Upper lobe of right lung (tissue), 1 donor: ENCODE measurements around the gene SH3GL1. TPM values are rescaled to one million over a fixed set of nuclear protein-coding genes. Genes with fewer than 3 reads are reported as not detected.

ENCODE experiments used
- ATAC-seq: fragments of 200-7000 bp; cut with Tn5 transposase; one replicate; pipeline ENCODE4 v1.9.1; 2020; ENCODE audit warnings: mild to moderate bottlenecking, moderate library complexity
- DNase-seq: peaks from one replicate; pipeline ENCODE4 v3.0.0-alpha.2; 2020
- H3K27ac ChIP-seq: fragments of 200-600 bp; one replicate; pipeline ENCODE4 v1.8.0; 2022
- H3K27me3 ChIP-seq: fragments of 200-600 bp; one replicate; pipeline ENCODE4 v1.8.0; 2022; ENCODE audit warnings: mild to moderate bottlenecking
- H3K36me3 ChIP-seq: fragments of 200-600 bp; one replicate; pipeline ENCODE4 v1.8.0; 2022
- H3K4me1 ChIP-seq: fragments of 200-600 bp; one replicate; pipeline ENCODE4 v1.8.0; 2022
- H3K4me3 ChIP-seq: fragments of 200-600 bp; one replicate; pipeline ENCODE4 v1.8.0; 2022; ENCODE audit warnings: mild to moderate bottlenecking
- H3K9me3 ChIP-seq: fragments of 200-600 bp; one replicate; pipeline ENCODE4 v1.8.0; 2022
- intact Hi-C: fragments of 100-400 bp; cut with DNase I; formaldehyde crosslinking; loops from one replicate; pipeline ENCODE4 v1.11.0; 2022
- total RNA-seq: library from RNA; stranded (reverse); fragmentation: NEBNext Ultra II Directional; extraction: Animal tissue kit (Norgen Biotek cat#: 25700); gene quantifications from one replicate; pipeline ENCODE4 v1.2.1, GENCODE V29; 2021
- TF ChIP-seq, protein P1 (sequence below): fragments of 200-600 bp; IDR thresholded peaks from one replicate; pipeline ENCODE4 v1.8.0; 2022; ENCODE audit warnings: antibody characterized with exemption
- donor health status: DM: no; HTN: yes; CAD: no; lungs with severe emphysema.

SH3GL1 gene
- total RNA-seq, 1 donor from 2014 or later, result 47.6 TPM

- no peaks in the 10 kb centered on the region for H3K9me3 ChIP-seq
- intact Hi-C loops, result no loop called here
- TF ChIP-seq, protein P1, sequence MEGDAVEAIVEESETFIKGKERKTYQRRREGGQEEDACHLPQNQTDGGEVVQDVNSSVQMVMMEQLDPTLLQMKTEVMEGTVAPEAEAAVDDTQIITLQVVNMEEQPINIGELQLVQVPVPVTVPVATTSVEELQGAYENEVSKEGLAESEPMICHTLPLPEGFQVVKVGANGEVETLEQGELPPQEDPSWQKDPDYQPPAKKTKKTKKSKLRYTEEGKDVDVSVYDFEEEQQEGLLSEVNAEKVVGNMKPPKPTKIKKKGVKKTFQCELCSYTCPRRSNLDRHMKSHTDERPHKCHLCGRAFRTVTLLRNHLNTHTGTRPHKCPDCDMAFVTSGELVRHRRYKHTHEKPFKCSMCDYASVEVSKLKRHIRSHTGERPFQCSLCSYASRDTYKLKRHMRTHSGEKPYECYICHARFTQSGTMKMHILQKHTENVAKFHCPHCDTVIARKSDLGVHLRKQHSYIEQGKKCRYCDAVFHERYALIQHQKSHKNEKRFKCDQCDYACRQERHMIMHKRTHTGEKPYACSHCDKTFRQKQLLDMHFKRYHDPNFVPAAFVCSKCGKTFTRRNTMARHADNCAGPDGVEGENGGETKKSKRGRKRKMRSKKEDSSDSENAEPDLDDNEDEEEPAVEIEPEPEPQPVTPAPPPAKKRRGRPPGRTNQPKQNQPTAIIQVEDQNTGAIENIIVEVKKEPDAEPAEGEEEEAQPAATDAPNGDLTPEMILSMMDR, result no peak
- no peaks in the 10 kb centered on the region for H3K27me3 ChIP-seq
- ATAC-seq, result peak; percentile 47
- H3K4me1 ChIP-seq, result peaks cover 52% of the 10 kb centered on the region
- peaks cover 16% of the 10 kb centered on the region for H3K36me3 ChIP-seq
- no peak overlapping the region for H3K4me3 ChIP-seq
- H3K27ac ChIP-seq, result peak overlapping the region; percentile 80
- no peak for DNase-seq
Measured at GRCh38 chr19:4388337-4389063, 11.8 kb downstream of the SH3GL1 start.

GRCh38 chr19:4386041-4386782 lies 14.1 kb downstream of the SH3GL1 start:
- Histone ChIP-seq H3K9me3 (no peaks in the 10 kb centered on the region), H3K36me3 (peaks cover 20% of the 10 kb centered on the region), H3K4me1 (peaks cover 35% of the 10 kb centered on the region), H3K27ac (no peak overlapping the region), H3K4me3 (no peak overlapping the region), H3K27me3 (no peaks in the 10 kb centered on the region)
- DNase-seq, result no peak
- ATAC-seq, result no peak
- TF ChIP-seq, protein P1, result no peak
- intact Hi-C loops, result no loop called here

GRCh38 chr19:4385291-4386040 lies 14.9 kb downstream of the SH3GL1 start:
- intact Hi-C loops, result no loop called here
- H3K4me1 ChIP-seq, result peaks cover 31% of the 10 kb centered on the region
- H3K9me3 ChIP-seq, result no peaks in the 10 kb centered on the region
- TF ChIP-seq, protein P1, result no peak
- no peak for ATAC-seq
- DNase-seq, result no peak
- peaks cover 20% of the 10 kb centered on the region for H3K36me3 ChIP-seq
- H3K27me3 ChIP-seq, result no peaks in the 10 kb centered on the region
- no peak overlapping the region for H3K4me3 ChIP-seq
- H3K27ac ChIP-seq, result no peak overlapping the region

GRCh38 chr19:4380254-4380727 lies 20.1 kb downstream of the SH3GL1 start:
- Histone ChIP-seq H3K4me3 (no peak overlapping the region), H3K27ac (peak overlapping the region; percentile 82), H3K27me3 (no peaks in the 10 kb centered on the region), H3K9me3 (no peaks in the 10 kb centered on the region), H3K36me3 (peaks cover 15% of the 10 kb centered on the region), H3K4me1 (peaks cover 50% of the 10 kb centered on the region)
- TF ChIP-seq, protein P1, result no peak
- peak; percentile 51 for ATAC-seq
- no peak for DNase-seq
- intact Hi-C loops, result no loop called here

- DNase-seq (peak; percentile 88), ATAC-seq (peak; percentile 74)
- TF ChIP-seq, protein P1, result no peak
- H3K27ac ChIP-seq, result peak overlapping the region; percentile 82
- H3K4me1 ChIP-seq, result peaks cover 57% of the 10 kb centered on the region
- intact Hi-C loops, result no loop called here
- H3K36me3 ChIP-seq, result peaks cover 14% of the 10 kb centered on the region
- H3K27me3 ChIP-seq, result no peaks in the 10 kb centered on the region
- no peak overlapping the region for H3K4me3 ChIP-seq
- no peaks in the 10 kb centered on the region for H3K9me3 ChIP-seq
Measured at GRCh38 chr19:4379383-4380253, 20.7 kb downstream of the SH3GL1 start.
